GM23338 (cell line): ENCODE measurements around the gene ZNF543. TPM values are rescaled to one million over a fixed set of nuclear protein-coding genes. Genes with fewer than 3 reads are reported as not detected.

Source experiments
- ATAC-seq: fragments of 200-7000 bp; cut with Tn5 transposase; 3 replicates; pipeline ENCODE4 v1.9.1; 2020
- DNase-seq: peaks from one replicate; pipeline ENCODE4 v3.0.0-alpha.2; 2015; ENCODE audit warnings: low spot score
- H2AFZ ChIP-seq: fragments of 200-600 bp; sonication (generic); 2 replicates; pipeline ENCODE4 v1.8.0; 2016; ENCODE audit warnings: antibody characterized with exemption, mild to moderate bottlenecking, moderate library complexity
- H3F3A ChIP-seq: fragments of 200-600 bp; sonication (generic); replicated peaks from 2 replicates; pipeline ENCODE4 v1.8.0; 2017; ENCODE audit warnings: antibody characterized with exemption, mixed run types, low read depth
- H3K27ac ChIP-seq: fragments of 200-600 bp; sonication (generic); 2 replicates; pipeline ENCODE4 v1.6.1; 2016; ENCODE audit warnings: low read depth
- H3K27me3 ChIP-seq: fragments of 200-600 bp; sonication (generic); 2 replicates; pipeline ENCODE4 v1.8.0; 2016; ENCODE audit warnings: mild to moderate bottlenecking, mixed run types, moderate library complexity; ENCODE audit not compliant: insufficient read depth
- H3K36me3 ChIP-seq: fragments of 200-600 bp; sonication (generic); 2 replicates; pipeline ENCODE4 v1.8.0; 2016; ENCODE audit warnings: mild to moderate bottlenecking; ENCODE audit not compliant: insufficient read depth
- H3K4me1 ChIP-seq: fragments of 200-600 bp; sonication (generic); 2 replicates; pipeline ENCODE4 v1.8.0; 2016; ENCODE audit warnings: mild to moderate bottlenecking, moderate library complexity; ENCODE audit not compliant: insufficient read depth
- H3K4me2 ChIP-seq: fragments of 200-600 bp; sonication (generic); 2 replicates; pipeline ENCODE4 v1.7.1; 2017; ENCODE audit warnings: mixed run types
- H3K4me3 ChIP-seq: fragments of 200-600 bp; sonication (generic); 2 replicates; pipeline ENCODE4 v1.6.1; 2016; ENCODE audit warnings: mixed run types
- H3K79me2 ChIP-seq: fragments of 200-600 bp; sonication (generic); replicated peaks from 2 replicates; pipeline ENCODE4 v1.8.0; 2017; ENCODE audit warnings: mild to moderate bottlenecking; ENCODE audit not compliant: insufficient read depth
- H3K9me2 ChIP-seq: fragments of 200-600 bp; sonication (generic); 2 replicates; pipeline ENCODE4 v1.8.0; 2017; ENCODE audit not compliant: insufficient read depth
- H4K20me1 ChIP-seq: fragments of 200-600 bp; sonication (generic); replicated peaks from 2 replicates; pipeline ENCODE4 v1.8.0; 2017; ENCODE audit warnings: mild to moderate bottlenecking; ENCODE audit not compliant: insufficient read depth
- H3K27ac Mint-ChIP-seq: 2 replicates; pipeline ENCODE4 v1.8.0; 2020; ENCODE audit warnings: inconsistent platforms, mild to moderate bottlenecking, moderate library complexity, mixed read lengths
- H3K27me3 Mint-ChIP-seq: 3 replicates; pipeline ENCODE4 v1.8.0; 2022; ENCODE audit warnings: low read depth, mild to moderate bottlenecking, moderate library complexity, mixed read lengths, inconsistent platforms; ENCODE audit not compliant: insufficient read depth, poor library complexity
- H3K36me3 Mint-ChIP-seq: 3 replicates; pipeline ENCODE4 v1.8.0; 2021; ENCODE audit warnings: low read depth, mild to moderate bottlenecking, inconsistent platforms, moderate library complexity, mixed read lengths
- H3K4me1 Mint-ChIP-seq: 3 replicates; pipeline ENCODE4 v1.8.0; 2020; ENCODE audit warnings: mild to moderate bottlenecking, inconsistent platforms, mixed read lengths
- H3K4me3 Mint-ChIP-seq: 3 replicates; pipeline ENCODE4 v1.8.0; 2021; ENCODE audit warnings: moderate library complexity, mild to moderate bottlenecking, inconsistent platforms, mixed read lengths
- H3K9me3 Mint-ChIP-seq: 3 replicates; pipeline ENCODE4 v1.8.0; 2020; ENCODE audit warnings: moderate library complexity, mild to moderate bottlenecking, inconsistent platforms, mixed read lengths
- CTCF ChIP-seq, 2 experiments: fragments of 200-600 bp in 1 of 2; sonication (generic) in 1 of 2; conservative IDR thresholded peaks; 2 replicates each; pipeline versions ENCODE4 v1.5.1 to v1.6.1; 2016 to 2017; ENCODE audit warnings: antibody characterized with exemption in 2 of 2, low read depth in 2 of 2, mild to moderate bottlenecking in 2 of 2, moderate library complexity in 1 of 2
- EZH2 ChIP-seq: fragments of 200-600 bp; sonication (generic); IDR thresholded peaks from one replicate; pipeline ENCODE4 v1.8.0; 2017; ENCODE audit warnings: antibody characterized with exemption, mild to moderate bottlenecking, low read depth; ENCODE audit not compliant: unreplicated experiment
- JUNB ChIP-seq: IDR thresholded peaks from one replicate; pipeline ENCODE4 v1.6.1; 2016; ENCODE audit warnings: antibody characterized with exemption; ENCODE audit not compliant: unreplicated experiment
- NANOG ChIP-seq: IDR thresholded peaks from 2 replicates; pipeline ENCODE4 v1.6.1; 2016; ENCODE audit warnings: antibody characterized with exemption, borderline replicate concordance
- REST ChIP-seq: IDR thresholded peaks from one replicate; pipeline ENCODE4 v1.6.1; 2018; ENCODE audit warnings: antibody characterized with exemption; ENCODE audit not compliant: unreplicated experiment
- STAT1 ChIP-seq: IDR thresholded peaks from one replicate; pipeline ENCODE4 v1.6.1; 2016; ENCODE audit warnings: antibody characterized with exemption; ENCODE audit not compliant: unreplicated experiment
- polyA plus RNA-seq: library from polyadenylated mRNA; unstranded; fragments of >200 nt; fragmentation: Nextera tagmentation; extraction: Ambion mirVana; gene quantifications from 2 replicates; pipeline ENCODE4 v1.2.1, GENCODE V29; 2016
- total RNA-seq: library from RNA; depleted of rRNA; stranded (reverse); fragments of >200 nt; shearing (Covaris generic); gene quantifications from 2 replicates; pipeline ENCODE4 v1.2.3, GENCODE V29; 2014
- TF ChIP-seq, protein P1 (sequence below): fragments of 250-450 bp; sonication (Bioruptor Pico); IDR thresholded peaks from 2 replicates; pipeline ENCODE4 v1.5.0; 2020; ENCODE audit warnings: mild to moderate bottlenecking, moderate library complexity
- TF ChIP-seq, protein P2 (sequence below): IDR thresholded peaks from 2 replicates; pipeline ENCODE4 v1.6.1; 2016; ENCODE audit warnings: antibody characterized with exemption

Gene ZNF543
- total and polyA plus RNA-seq, 2 experiments from 2014 or later: 2.4 to 10.3 TPM

DNA sequence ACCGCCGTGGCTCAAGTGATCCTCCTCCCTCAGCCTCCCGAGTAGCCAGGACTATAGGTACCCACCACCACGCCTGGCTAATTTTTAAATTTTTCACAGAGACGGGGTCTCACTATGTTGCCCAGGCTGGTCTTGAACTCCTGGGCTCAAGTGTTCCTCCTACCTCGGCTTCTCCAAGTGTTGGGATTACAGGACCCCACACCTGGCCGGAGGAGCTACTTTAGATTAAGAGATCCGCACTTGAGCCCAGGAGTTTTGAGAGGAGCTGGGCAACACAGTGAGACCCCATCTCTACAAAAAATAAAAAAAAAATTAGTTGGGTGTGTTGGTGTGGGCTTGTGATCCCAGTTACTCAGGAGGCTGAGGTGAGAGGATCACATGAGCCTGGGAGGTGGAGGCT lies 49.0 kb upstream of the ZNF543 start (continued):
- TF ChIP-seq, protein P1, sequence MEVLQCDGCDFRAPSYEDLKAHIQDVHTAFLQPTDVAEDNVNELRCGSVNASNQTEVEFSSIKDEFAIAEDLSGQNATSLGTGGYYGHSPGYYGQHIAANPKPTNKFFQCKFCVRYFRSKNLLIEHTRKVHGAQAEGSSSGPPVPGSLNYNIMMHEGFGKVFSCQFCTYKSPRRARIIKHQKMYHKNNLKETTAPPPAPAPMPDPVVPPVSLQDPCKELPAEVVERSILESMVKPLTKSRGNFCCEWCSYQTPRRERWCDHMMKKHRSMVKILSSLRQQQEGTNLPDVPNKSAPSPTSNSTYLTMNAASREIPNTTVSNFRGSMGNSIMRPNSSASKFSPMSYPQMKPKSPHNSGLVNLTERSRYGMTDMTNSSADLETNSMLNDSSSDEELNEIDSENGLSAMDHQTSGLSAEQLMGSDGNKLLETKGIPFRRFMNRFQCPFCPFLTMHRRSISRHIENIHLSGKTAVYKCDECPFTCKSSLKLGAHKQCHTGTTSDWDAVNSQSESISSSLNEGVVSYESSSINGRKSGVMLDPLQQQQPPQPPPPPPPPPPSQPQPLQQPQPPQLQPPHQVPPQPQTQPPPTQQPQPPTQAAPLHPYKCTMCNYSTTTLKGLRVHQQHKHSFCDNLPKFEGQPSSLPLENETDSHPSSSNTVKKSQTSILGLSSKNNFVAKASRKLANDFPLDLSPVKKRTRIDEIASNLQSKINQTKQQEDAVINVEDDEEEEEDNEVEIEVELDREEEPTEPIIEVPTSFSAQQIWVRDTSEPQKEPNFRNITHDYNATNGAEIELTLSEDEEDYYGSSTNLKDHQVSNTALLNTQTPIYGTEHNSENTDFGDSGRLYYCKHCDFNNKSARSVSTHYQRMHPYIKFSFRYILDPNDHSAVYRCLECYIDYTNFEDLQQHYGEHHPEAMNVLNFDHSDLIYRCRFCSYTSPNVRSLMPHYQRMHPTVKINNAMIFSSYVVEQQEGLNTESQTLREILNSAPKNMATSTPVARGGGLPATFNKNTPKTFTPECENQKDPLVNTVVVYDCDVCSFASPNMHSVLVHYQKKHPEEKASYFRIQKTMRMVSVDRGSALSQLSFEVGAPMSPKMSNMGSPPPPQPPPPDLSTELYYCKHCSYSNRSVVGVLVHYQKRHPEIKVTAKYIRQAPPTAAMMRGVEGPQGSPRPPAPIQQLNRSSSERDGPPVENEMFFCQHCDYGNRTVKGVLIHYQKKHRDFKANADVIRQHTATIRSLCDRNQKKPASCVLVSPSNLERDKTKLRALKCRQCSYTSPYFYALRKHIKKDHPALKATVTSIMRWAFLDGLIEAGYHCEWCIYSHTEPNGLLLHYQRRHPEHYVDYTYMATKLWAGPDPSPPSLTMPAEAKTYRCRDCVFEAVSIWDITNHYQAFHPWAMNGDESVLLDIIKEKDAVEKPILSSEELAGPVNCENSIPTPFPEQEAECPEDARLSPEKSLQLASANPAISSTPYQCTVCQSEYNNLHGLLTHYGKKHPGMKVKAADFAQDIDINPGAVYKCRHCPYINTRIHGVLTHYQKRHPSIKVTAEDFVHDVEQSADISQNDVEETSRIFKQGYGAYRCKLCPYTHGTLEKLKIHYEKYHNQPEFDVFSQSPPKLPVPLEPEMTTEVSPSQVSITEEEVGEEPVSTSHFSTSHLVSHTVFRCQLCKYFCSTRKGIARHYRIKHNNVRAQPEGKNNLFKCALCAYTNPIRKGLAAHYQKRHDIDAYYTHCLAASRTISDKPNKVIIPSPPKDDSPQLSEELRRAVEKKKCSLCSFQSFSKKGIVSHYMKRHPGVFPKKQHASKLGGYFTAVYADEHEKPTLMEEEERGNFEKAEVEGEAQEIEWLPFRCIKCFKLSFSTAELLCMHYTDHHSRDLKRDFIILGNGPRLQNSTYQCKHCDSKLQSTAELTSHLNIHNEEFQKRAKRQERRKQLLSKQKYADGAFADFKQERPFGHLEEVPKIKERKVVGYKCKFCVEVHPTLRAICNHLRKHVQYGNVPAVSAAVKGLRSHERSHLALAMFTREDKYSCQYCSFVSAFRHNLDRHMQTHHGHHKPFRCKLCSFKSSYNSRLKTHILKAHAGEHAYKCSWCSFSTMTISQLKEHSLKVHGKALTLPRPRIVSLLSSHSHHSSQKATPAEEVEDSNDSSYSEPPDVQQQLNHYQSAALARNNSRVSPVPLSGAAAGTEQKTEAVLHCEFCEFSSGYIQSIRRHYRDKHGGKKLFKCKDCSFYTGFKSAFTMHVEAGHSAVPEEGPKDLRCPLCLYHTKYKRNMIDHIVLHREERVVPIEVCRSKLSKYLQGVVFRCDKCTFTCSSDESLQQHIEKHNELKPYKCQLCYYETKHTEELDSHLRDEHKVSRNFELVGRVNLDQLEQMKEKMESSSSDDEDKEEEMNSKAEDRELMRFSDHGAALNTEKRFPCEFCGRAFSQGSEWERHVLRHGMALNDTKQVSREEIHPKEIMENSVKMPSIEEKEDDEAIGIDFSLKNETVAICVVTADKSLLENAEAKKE (CRISPR knock-in tag): no peak

DNA sequence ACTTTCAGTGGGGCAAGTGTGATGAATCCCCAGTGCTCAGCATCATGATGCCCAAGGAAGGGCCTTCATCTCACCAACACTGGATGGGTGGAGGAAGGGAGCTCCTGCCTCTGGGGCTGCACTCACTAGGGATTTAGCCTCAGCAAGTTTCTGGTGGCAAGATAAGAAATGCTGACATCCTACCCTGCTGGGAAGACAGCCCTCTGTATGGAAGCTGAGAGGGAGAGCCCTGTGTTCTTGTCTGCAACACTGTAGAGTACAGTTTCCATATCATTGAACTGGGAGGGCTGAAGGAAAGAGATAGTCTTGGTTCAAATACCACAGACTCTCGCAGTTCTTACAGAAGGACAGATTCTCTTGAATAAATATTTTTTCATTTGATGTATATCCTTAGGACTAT lies 47.3 kb upstream of the ZNF543 start:
- H4K20me1 ChIP-seq: no peaks in the 10 kb centered on the region
- H2AFZ ChIP-seq: no peak overlapping the region
- ATAC-seq: no peak
- no peaks in the 10 kb centered on the region for H3F3A ChIP-seq
- no peaks in the 10 kb centered on the region for H3K9me2 ChIP-seq
- no peak overlapping the region for H3K4me3 ChIP-seq
- H3K27me3 Mint-ChIP-seq: peaks cover 4% of the 10 kb centered on the region
- H3K4me1 ChIP-seq: no peaks in the 10 kb centered on the region
- H3K27ac ChIP-seq: no peak overlapping the region
- peaks cover 2% of the 10 kb centered on the region; the same call in 2 of the 3 replicates for H3K4me1 Mint-ChIP-seq
- no peaks in the 10 kb centered on the region for H3K79me2 ChIP-seq
- H3K36me3 ChIP-seq: no peaks in the 10 kb centered on the region
- no peak overlapping the region for H3K27ac Mint-ChIP-seq
- no peak overlapping the region for H3K4me2 ChIP-seq
- H3K4me3 Mint-ChIP-seq: no peak overlapping the region
- no peak for DNase-seq
- H3K9me3 Mint-ChIP-seq: no peaks in the 10 kb centered on the region
- no peaks in the 10 kb centered on the region; the same call in 2 of the 3 replicates for H3K36me3 Mint-ChIP-seq
- H3K27me3 ChIP-seq: no peaks in the 10 kb centered on the region
- TF ChIP-seq, protein P2, sequence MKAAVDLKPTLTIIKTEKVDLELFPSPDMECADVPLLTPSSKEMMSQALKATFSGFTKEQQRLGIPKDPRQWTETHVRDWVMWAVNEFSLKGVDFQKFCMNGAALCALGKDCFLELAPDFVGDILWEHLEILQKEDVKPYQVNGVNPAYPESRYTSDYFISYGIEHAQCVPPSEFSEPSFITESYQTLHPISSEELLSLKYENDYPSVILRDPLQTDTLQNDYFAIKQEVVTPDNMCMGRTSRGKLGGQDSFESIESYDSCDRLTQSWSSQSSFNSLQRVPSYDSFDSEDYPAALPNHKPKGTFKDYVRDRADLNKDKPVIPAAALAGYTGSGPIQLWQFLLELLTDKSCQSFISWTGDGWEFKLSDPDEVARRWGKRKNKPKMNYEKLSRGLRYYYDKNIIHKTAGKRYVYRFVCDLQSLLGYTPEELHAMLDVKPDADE: no peak
- TF ChIP-seq STAT1 (no peak), EZH2 (no peak), NANOG (no peak), REST (no peak), CTCF (conservative IDR thresholded peaks at IDR 0.05; ENCODE audit: low read depth in 2 of 2) (no peak), JUNB (no peak)
